ENCODE measurements around the gene CHID1.

- TF ChIP-seq CTCF (conservative IDR thresholded peaks at IDR 0.05; ENCODE audit: low read length) = no peak
- TF ChIP-seq EZH2phosphoT487 (IDR thresholded peaks at IDR 0.05; ENCODE audit: borderline replicate concordance, low read depth, low read length) = no peak
These were observed 86.9 kb downstream of the CHID1 start for GRCh38 chr11:823441-824291.

Measured in OCI-LY7 (cell line).